ENCODE measurements around the gene ERBB2. TPM values are rescaled to one million over a fixed set of nuclear protein-coding genes. Genes with fewer than 3 reads are reported as not detected.

ERBB2 gene
- total and polyA plus RNA-seq, 2 of the 13 experiments (the other 11 are each of a cell fraction or from before 2014, with no cell fraction given) = 57.7 to 64.1 TPM

DNA sequence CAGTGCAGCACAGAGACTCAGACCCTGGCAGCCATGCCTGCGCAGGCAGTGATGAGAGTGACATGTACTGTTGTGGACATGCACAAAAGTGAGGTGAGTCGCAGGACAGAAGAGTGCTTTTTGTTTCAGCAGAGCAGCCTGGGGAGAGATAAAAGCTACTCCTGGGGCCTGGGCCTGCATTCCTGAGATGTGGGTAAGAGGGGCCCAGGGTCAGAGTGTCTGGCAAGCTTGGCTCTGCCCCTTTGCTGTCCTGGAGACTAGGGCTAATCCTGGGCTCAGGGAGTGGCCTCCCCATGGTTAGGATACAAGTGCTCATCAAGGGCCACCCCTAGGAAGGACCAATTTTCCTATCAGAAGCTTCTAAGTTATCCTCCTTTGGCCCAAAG, 4.8 kb upstream of the ERBB2 start (continued):
- TF ChIP-seq, protein P1, sequence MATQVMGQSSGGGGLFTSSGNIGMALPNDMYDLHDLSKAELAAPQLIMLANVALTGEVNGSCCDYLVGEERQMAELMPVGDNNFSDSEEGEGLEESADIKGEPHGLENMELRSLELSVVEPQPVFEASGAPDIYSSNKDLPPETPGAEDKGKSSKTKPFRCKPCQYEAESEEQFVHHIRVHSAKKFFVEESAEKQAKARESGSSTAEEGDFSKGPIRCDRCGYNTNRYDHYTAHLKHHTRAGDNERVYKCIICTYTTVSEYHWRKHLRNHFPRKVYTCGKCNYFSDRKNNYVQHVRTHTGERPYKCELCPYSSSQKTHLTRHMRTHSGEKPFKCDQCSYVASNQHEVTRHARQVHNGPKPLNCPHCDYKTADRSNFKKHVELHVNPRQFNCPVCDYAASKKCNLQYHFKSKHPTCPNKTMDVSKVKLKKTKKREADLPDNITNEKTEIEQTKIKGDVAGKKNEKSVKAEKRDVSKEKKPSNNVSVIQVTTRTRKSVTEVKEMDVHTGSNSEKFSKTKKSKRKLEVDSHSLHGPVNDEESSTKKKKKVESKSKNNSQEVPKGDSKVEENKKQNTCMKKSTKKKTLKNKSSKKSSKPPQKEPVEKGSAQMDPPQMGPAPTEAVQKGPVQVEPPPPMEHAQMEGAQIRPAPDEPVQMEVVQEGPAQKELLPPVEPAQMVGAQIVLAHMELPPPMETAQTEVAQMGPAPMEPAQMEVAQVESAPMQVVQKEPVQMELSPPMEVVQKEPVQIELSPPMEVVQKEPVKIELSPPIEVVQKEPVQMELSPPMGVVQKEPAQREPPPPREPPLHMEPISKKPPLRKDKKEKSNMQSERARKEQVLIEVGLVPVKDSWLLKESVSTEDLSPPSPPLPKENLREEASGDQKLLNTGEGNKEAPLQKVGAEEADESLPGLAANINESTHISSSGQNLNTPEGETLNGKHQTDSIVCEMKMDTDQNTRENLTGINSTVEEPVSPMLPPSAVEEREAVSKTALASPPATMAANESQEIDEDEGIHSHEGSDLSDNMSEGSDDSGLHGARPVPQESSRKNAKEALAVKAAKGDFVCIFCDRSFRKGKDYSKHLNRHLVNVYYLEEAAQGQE (IDR thresholded peaks at IDR 0.05; ENCODE audit: borderline replicate concordance in 1 of 2, low read depth in 1 of 2, low read length in 2 of 2) = no peak
- TF ChIP-seq KLF11 (CRISPR knock-in tag; IDR thresholded peaks at IDR 0.05) (peak; percentile 53; the same call in 1 of the 2 replicates), SOX13 (IDR thresholded peaks at IDR 0.05) (no peak), SOX13 (CRISPR knock-in tag; conservative IDR thresholded peaks at IDR 0.05 in 1 of 2, IDR thresholded peaks at IDR 0.05 in 1 of 2) (no peak), HOXA5 (CRISPR knock-in tag; IDR thresholded peaks at IDR 0.05) (peak; percentile 9; the same call in 1 of the 2 replicates), ZNF776 (CRISPR knock-in tag; IDR thresholded peaks at IDR 0.05) (0 out of 2 replicates have a peak, but pooled peaks have one; percentile 49), MYNN (CRISPR knock-in tag; IDR thresholded peaks at IDR 0.05; ENCODE audit: low read depth) (0 out of 2 replicates have a peak, but pooled peaks have one; percentile 21), SAFB2 (CRISPR knock-in tag; IDR thresholded peaks at IDR 0.05; ENCODE audit: borderline replicate concordance, low read depth) (no peak), MZF1 (CRISPR knock-in tag; IDR thresholded peaks at IDR 0.05; ENCODE audit: borderline replicate concordance) (peak; percentile 30; the same call in 1 of the 2 replicates), SP1 (IDR thresholded peaks at IDR 0.05) (no peak), SP1 (CRISPR knock-in tag; IDR thresholded peaks at IDR 0.05) (peak; percentile 29; the same call in 1 of the 2 replicates), SNAI1 (CRISPR knock-in tag; IDR thresholded peaks at IDR 0.05; ENCODE audit: borderline replicate concordance) (peak; percentile 89; the same call in 1 of the 2 replicates), KLF15 (CRISPR knock-in tag; IDR thresholded peaks at IDR 0.05; ENCODE audit: borderline replicate concordance) (0 out of 2 replicates have a peak, but pooled peaks have one; percentile 24), KDM2A (CRISPR knock-in tag; IDR thresholded peaks at IDR 0.05; ENCODE audit: borderline replicate concordance, low read depth) (no peak), MXD4 (CRISPR knock-in tag; IDR thresholded peaks at IDR 0.05) (peak; percentile 39; the same call in 1 of the 2 replicates), ZNF703 (CRISPR knock-in tag; IDR thresholded peaks at IDR 0.05; ENCODE audit: borderline replicate concordance) (0 out of 2 replicates have a peak, but pooled peaks have one; percentile 21), ZNF124 (CRISPR knock-in tag; IDR thresholded peaks at IDR 0.05) (peak; percentile 10; the same call in 1 of the 2 replicates), ZKSCAN1 (IDR thresholded peaks at IDR 0.05; ENCODE audit: low read length) (no peak)
- TF ChIP-seq, protein P2, sequence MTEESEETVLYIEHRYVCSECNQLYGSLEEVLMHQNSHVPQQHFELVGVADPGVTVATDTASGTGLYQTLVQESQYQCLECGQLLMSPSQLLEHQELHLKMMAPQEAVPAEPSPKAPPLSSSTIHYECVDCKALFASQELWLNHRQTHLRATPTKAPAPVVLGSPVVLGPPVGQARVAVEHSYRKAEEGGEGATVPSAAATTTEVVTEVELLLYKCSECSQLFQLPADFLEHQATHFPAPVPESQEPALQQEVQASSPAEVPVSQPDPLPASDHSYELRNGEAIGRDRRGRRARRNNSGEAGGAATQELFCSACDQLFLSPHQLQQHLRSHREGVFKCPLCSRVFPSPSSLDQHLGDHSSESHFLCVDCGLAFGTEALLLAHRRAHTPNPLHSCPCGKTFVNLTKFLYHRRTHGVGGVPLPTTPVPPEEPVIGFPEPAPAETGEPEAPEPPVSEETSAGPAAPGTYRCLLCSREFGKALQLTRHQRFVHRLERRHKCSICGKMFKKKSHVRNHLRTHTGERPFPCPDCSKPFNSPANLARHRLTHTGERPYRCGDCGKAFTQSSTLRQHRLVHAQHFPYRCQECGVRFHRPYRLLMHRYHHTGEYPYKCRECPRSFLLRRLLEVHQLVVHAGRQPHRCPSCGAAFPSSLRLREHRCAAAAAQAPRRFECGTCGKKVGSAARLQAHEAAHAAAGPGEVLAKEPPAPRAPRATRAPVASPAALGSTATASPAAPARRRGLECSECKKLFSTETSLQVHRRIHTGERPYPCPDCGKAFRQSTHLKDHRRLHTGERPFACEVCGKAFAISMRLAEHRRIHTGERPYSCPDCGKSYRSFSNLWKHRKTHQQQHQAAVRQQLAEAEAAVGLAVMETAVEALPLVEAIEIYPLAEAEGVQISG (CRISPR knock-in tag; IDR thresholded peaks at IDR 0.05) = no peak
- TF ChIP-seq, protein P3, sequence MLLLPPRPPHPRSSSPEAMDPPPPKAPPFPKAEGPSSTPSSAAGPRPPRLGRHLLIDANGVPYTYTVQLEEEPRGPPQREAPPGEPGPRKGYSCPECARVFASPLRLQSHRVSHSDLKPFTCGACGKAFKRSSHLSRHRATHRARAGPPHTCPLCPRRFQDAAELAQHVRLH (CRISPR knock-in tag; IDR thresholded peaks at IDR 0.05; ENCODE audit: borderline replicate concordance, low read depth) = peak; percentile 16; the same call in 1 of the 2 replicates
- TF ChIP-seq, protein P4, sequence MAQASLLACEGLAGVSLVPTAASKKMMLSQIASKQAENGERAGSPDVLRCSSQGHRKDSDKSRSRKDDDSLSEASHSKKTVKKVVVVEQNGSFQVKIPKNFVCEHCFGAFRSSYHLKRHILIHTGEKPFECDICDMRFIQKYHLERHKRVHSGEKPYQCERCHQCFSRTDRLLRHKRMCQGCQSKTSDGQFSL (CRISPR knock-in tag; IDR thresholded peaks at IDR 0.05) = 0 out of 2 replicates have a peak, but pooled peaks have one; percentile 15
- TF ChIP-seq, protein P5, sequence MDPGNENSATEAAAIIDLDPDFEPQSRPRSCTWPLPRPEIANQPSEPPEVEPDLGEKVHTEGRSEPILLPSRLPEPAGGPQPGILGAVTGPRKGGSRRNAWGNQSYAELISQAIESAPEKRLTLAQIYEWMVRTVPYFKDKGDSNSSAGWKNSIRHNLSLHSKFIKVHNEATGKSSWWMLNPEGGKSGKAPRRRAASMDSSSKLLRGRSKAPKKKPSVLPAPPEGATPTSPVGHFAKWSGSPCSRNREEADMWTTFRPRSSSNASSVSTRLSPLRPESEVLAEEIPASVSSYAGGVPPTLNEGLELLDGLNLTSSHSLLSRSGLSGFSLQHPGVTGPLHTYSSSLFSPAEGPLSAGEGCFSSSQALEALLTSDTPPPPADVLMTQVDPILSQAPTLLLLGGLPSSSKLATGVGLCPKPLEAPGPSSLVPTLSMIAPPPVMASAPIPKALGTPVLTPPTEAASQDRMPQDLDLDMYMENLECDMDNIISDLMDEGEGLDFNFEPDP (CRISPR knock-in tag; conservative IDR thresholded peaks at IDR 0.05) = peak; percentile 61; the same call in 1 of the 2 replicates
